ENCODE results near the gene KCTD17.

Gene KCTD17

GRCh38 chr22:37111156-37111717 lies 59.7 kb downstream of the KCTD17 start:
- DNase-seq = no peak

GRCh38 chr22:37112084-37112728 lies 60.7 kb downstream of the KCTD17 start:
- no peak for DNase-seq
